ENCODE measurements around the gene GBP2.
A peak's percentile ranks its signal among the peaks of the same experiment; 100 is the strongest.
"Not testable (repeated sequence)": the region's sequence is repeated elsewhere in the genome, so short reads cannot be mapped to it uniquely, and the experiment has no call there.

Gene GBP2

GRCh38 chr1:89126602-89127565, 970 bp upstream of the GBP2 start:
- not testable (repeated sequence) for DNase-seq (ENCODE audit: low spot score)

- no peak for DNase-seq (ENCODE audit: low spot score)
Observed at GRCh38 chr1:89125240-89125912, 538 bp downstream of the GBP2 start.

GRCh38 chr1:89121641-89122040, 4.3 kb downstream of the GBP2 start:
- DNase-seq (ENCODE audit: low spot score) = no peak

GRCh38 chr1:89114662-89115061, 11.3 kb downstream of the GBP2 start:
- no peak for DNase-seq (ENCODE audit: low spot score)

- no peak for DNase-seq (ENCODE audit: low spot score)
Observed at GRCh38 chr1:89112871-89113613, 12.9 kb downstream of the GBP2 start.

GRCh38 chr1:89104687-89105086, 21.2 kb downstream of the GBP2 start:
- DNase-seq (ENCODE audit: low spot score) = no peak

GRCh38 chr1:89104147-89104546, 21.8 kb downstream of the GBP2 start:
- no peak for DNase-seq (ENCODE audit: low spot score)

- DNase-seq (ENCODE audit: low spot score) = no peak
Observed at GRCh38 chr1:89102021-89102420, 23.9 kb downstream of the GBP2 start.

- no peak for DNase-seq (ENCODE audit: low spot score)
Observed at GRCh38 chr1:89100412-89100811, 25.5 kb downstream of the GBP2 start.

GRCh38 chr1:89098857-89099256, 27.1 kb downstream of the GBP2 start:
- no peak for DNase-seq (ENCODE audit: low spot score)

GRCh38 chr1:89095737-89096136, 30.2 kb downstream of the GBP2 start:
- DNase-seq (ENCODE audit: low spot score) = no peak

GRCh38 chr1:89089962-89090361, 36.0 kb downstream of the GBP2 start:
- DNase-seq (ENCODE audit: low spot score) = no peak

GRCh38 chr1:89088572-89088971, 37.3 kb downstream of the GBP2 start:
- no peak for DNase-seq (ENCODE audit: low spot score)

- no peak for DNase-seq (ENCODE audit: low spot score)
Observed at GRCh38 chr1:89087241-89087640, 38.7 kb downstream of the GBP2 start.

- no peak for DNase-seq (ENCODE audit: low spot score)
Observed at GRCh38 chr1:89085781-89086180, 40.1 kb downstream of the GBP2 start.

- DNase-seq (ENCODE audit: low spot score) = no peak
Observed at GRCh38 chr1:89081005-89081404, 44.9 kb downstream of the GBP2 start.

- not testable (repeated sequence) for DNase-seq (ENCODE audit: low spot score)
Observed at GRCh38 chr1:89080068-89080467, 45.8 kb downstream of the GBP2 start.

- DNase-seq (ENCODE audit: low spot score) = not testable (repeated sequence)
Observed at GRCh38 chr1:89072466-89073065, 53.3 kb downstream of the GBP2 start.

GRCh38 chr1:89070509-89070908, 55.4 kb downstream of the GBP2 start:
- no peak for DNase-seq (ENCODE audit: low spot score)

GRCh38 chr1:89069951-89070350, 56.0 kb downstream of the GBP2 start:
- DNase-seq (ENCODE audit: low spot score) = peak; percentile 51

- no peak for DNase-seq (ENCODE audit: low spot score)
Observed at GRCh38 chr1:89068291-89068690, 57.6 kb downstream of the GBP2 start.
